Hepatocyte (in vitro differentiated cells): ENCODE data around the gene TMEFF2. TPM values are rescaled to one million over a fixed set of nuclear protein-coding genes. Genes with fewer than 3 reads are reported as not detected.

ENCODE experiments used
- DNase-seq: peaks from one replicate; pipeline ENCODE4 v3.0.0-alpha.2; 2016; ENCODE audit warnings: low spot score
- H2AFZ ChIP-seq: fragments of 200-600 bp; sonication (generic); 2 replicates; pipeline ENCODE4 v1.6.0; 2016; ENCODE audit warnings: antibody characterized with exemption, mild to moderate bottlenecking
- H3K27ac ChIP-seq: fragments of 200-600 bp; sonication (generic); 2 replicates; pipeline ENCODE4 v1.5.1; 2016; ENCODE audit warnings: mild to moderate bottlenecking
- H3K27me3 ChIP-seq: fragments of 200-600 bp; sonication (generic); 2 replicates; pipeline ENCODE4 v1.6.1; 2016
- H3K36me3 ChIP-seq: fragments of 200-600 bp; sonication (generic); replicated peaks from 2 replicates; pipeline ENCODE4 v1.5.1; 2016; ENCODE audit warnings: low read depth; ENCODE audit not compliant: insufficient read depth
- H3K4me1 ChIP-seq: fragments of 200-600 bp; sonication (generic); 2 replicates; pipeline ENCODE4 v1.5.1; 2016; ENCODE audit warnings: mild to moderate bottlenecking, moderate library complexity; ENCODE audit not compliant: insufficient read depth
- H3K4me2 ChIP-seq: fragments of 200-600 bp; sonication (generic); 2 replicates; pipeline ENCODE4 v1.6.0; 2016
- H3K4me3 ChIP-seq: fragments of 200-600 bp; sonication (generic); 2 replicates; pipeline ENCODE4 v1.5.1; 2016; ENCODE audit warnings: mild to moderate bottlenecking
- H3K79me2 ChIP-seq: fragments of 200-600 bp; sonication (generic); 2 replicates; pipeline ENCODE4 v1.6.0; 2017; ENCODE audit warnings: mild to moderate bottlenecking
- H3K9me2 ChIP-seq: fragments of 200-600 bp; sonication (generic); replicated peaks from 2 replicates; pipeline ENCODE4 v1.6.0; 2017; ENCODE audit warnings: mild to moderate bottlenecking; ENCODE audit not compliant: insufficient read depth
- H3K9me3 ChIP-seq: fragments of 200-600 bp; sonication (generic); 2 replicates; pipeline ENCODE4 v1.5.1; 2016; ENCODE audit warnings: low read depth, mild to moderate bottlenecking
- H4K20me1 ChIP-seq: fragments of 200-600 bp; sonication (generic); 2 replicates; pipeline ENCODE4 v1.6.0; 2016; ENCODE audit warnings: mild to moderate bottlenecking; ENCODE audit not compliant: insufficient read depth, poor library complexity, severe bottlenecking
- EZH2 ChIP-seq: fragments of 200-600 bp; sonication (generic); IDR thresholded peaks from 2 replicates; pipeline ENCODE4 v1.6.1; 2016; ENCODE audit warnings: antibody characterized with exemption, mild to moderate bottlenecking, borderline replicate concordance
- EZH2phosphoT487 ChIP-seq: fragments of 200-600 bp; sonication (generic); IDR thresholded peaks from one replicate; pipeline ENCODE4 v1.6.1; 2018; ENCODE audit warnings: antibody characterized with exemption, mild to moderate bottlenecking, low read depth, moderate library complexity; ENCODE audit not compliant: unreplicated experiment, severe bottlenecking
- WGBS: methylation state at CpG from one replicate; pipeline ENCODE4 v1.1.6; 2016; ENCODE audit warnings: low lambda C conversion rate; ENCODE audit errors: missing lambda C conversion rate; 5-methylcytosine and 5-hydroxymethylcytosine counted together
- polyA plus RNA-seq: library from polyadenylated mRNA; unstranded; fragments of >200 nt; fragmentation: Nextera tagmentation; extraction: Ambion mirVana; gene quantifications from 2 replicates; pipeline ENCODE4 v1.2.1, GENCODE V29; 2016
- total RNA-seq: library from RNA; depleted of rRNA; stranded (reverse); fragments of >200 nt; gene quantifications from 2 replicates; pipeline ENCODE4 v1.2.3, GENCODE V29; 2014
- TF ChIP-seq, protein P1 (sequence below): fragments of 200-600 bp; sonication (generic); IDR thresholded peaks from 2 replicates; pipeline ENCODE4 v1.5.1; 2016; ENCODE audit warnings: antibody characterized with exemption, mild to moderate bottlenecking; ENCODE audit not compliant: poor library complexity

Gene TMEFF2
- total and polyA plus RNA-seq, 2 experiments from 2014 or later = 0.43 to 1.8 TPM

GRCh38 chr2:191942090-191942738, 252.5 kb downstream of the TMEFF2 start:
- Histone ChIP-seq H3K4me3 (no peak overlapping the region), H2AFZ (no peak overlapping the region), H3K4me2 (no peak overlapping the region), H4K20me1 (no peaks in the 10 kb centered on the region), H3K27me3 (no peaks in the 10 kb centered on the region), H3K27ac (no peak overlapping the region), H3K4me1 (peaks cover 10% of the 10 kb centered on the region), H3K79me2 (no peaks in the 10 kb centered on the region), H3K36me3 (no peaks in the 10 kb centered on the region), H3K9me2 (no peaks in the 10 kb centered on the region), H3K9me3 (no peaks in the 10 kb centered on the region)
- DNase-seq = peak; percentile 4
- TF ChIP-seq, protein P1, sequence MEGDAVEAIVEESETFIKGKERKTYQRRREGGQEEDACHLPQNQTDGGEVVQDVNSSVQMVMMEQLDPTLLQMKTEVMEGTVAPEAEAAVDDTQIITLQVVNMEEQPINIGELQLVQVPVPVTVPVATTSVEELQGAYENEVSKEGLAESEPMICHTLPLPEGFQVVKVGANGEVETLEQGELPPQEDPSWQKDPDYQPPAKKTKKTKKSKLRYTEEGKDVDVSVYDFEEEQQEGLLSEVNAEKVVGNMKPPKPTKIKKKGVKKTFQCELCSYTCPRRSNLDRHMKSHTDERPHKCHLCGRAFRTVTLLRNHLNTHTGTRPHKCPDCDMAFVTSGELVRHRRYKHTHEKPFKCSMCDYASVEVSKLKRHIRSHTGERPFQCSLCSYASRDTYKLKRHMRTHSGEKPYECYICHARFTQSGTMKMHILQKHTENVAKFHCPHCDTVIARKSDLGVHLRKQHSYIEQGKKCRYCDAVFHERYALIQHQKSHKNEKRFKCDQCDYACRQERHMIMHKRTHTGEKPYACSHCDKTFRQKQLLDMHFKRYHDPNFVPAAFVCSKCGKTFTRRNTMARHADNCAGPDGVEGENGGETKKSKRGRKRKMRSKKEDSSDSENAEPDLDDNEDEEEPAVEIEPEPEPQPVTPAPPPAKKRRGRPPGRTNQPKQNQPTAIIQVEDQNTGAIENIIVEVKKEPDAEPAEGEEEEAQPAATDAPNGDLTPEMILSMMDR = no peak
- TF ChIP-seq EZH2 (no peak), EZH2phosphoT487 (no peak)
- 58% methylated on average over 3 of the region's 3 CpGs for WGBS

GRCh38 chr2:191941376-191941929, 253.3 kb downstream of the TMEFF2 start:
- H3K9me2 ChIP-seq = no peaks in the 10 kb centered on the region
- WGBS = 59% methylated on average over 3 of the region's 3 CpGs
- peaks cover 10% of the 10 kb centered on the region for H3K4me1 ChIP-seq
- H3K27me3 ChIP-seq = no peaks in the 10 kb centered on the region
- DNase-seq = no peak
- H3K4me2 ChIP-seq = no peak overlapping the region
- H4K20me1 ChIP-seq = no peaks in the 10 kb centered on the region
- H3K27ac ChIP-seq = no peak overlapping the region
- H3K36me3 ChIP-seq = no peaks in the 10 kb centered on the region
- TF ChIP-seq, protein P1 = no peak
- TF ChIP-seq EZH2 (no peak), EZH2phosphoT487 (no peak)
- no peaks in the 10 kb centered on the region for H3K9me3 ChIP-seq
- H3K79me2 ChIP-seq = no peaks in the 10 kb centered on the region
- H2AFZ ChIP-seq = no peak overlapping the region
- no peak overlapping the region for H3K4me3 ChIP-seq

DNA sequence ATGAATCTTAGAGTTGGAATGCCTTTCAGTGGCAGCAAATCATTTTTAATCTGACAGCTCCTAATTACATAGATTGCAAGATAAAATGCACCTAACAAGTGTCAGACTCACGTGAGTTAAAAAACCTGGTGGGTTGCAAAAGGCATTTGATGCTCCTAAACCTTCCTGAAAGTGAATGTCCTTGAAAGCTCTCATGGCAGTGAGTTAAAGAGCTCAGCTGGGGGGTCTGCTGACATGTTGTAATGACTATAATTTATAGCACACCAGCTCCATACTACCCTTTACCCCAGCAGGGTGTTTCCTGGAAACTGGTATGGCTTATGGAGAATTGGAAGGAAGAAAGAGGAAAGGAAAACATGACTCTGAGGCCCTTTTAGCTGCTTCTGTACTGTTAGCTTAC, 256.0 kb downstream of the TMEFF2 start:
- Histone ChIP-seq H3K9me2 (no peaks in the 10 kb centered on the region), H3K27ac (no peak overlapping the region), H3K4me2 (no peak overlapping the region), H3K4me3 (no peak overlapping the region), H3K9me3 (no peaks in the 10 kb centered on the region), H3K36me3 (no peaks in the 10 kb centered on the region), H2AFZ (no peak overlapping the region), H3K27me3 (no peaks in the 10 kb centered on the region), H4K20me1 (no peaks in the 10 kb centered on the region), H3K79me2 (no peaks in the 10 kb centered on the region), H3K4me1 (peaks cover 10% of the 10 kb centered on the region)
- no peak for DNase-seq
- 68% methylated on average over 1 of the region's 1 CpG for WGBS
- TF ChIP-seq EZH2 (no peak), EZH2phosphoT487 (no peak)
- TF ChIP-seq, protein P1 = no peak
